Muscle layer of colon (tissue), 2 donors: ENCODE measurements around the gene THNSL1.
"Not testable (repeated sequence)": the region's sequence is repeated elsewhere in the genome, so short reads cannot be mapped to it uniquely, and the experiment has no call there.

Experiments
- H3K27ac ChIP-seq: one replicate; pipeline ENCODE4 v1.7.0; 2013; ENCODE audit warnings: low read depth, mild to moderate bottlenecking, low read length, moderate library complexity
- H3K27me3 ChIP-seq, 2 donors: one replicate each; pipeline ENCODE4 v1.7.0; 2013; ENCODE audit warnings: low read length in 2 of 2, mild to moderate bottlenecking in 2 of 2; ENCODE audit not compliant: insufficient read depth in 2 of 2, control insufficient read depth in 1 of 2
- H3K36me3 ChIP-seq: one replicate; pipeline ENCODE4 v1.7.0; 2013; ENCODE audit warnings: mild to moderate bottlenecking, low read length; ENCODE audit not compliant: insufficient read depth
- H3K4me1 ChIP-seq: one replicate; pipeline ENCODE4 v1.7.0; 2013; ENCODE audit warnings: mild to moderate bottlenecking, low read length; ENCODE audit not compliant: insufficient read depth
- H3K4me3 ChIP-seq, 2 donors: one replicate each; pipeline ENCODE4 v1.7.0; 2013; ENCODE audit warnings: low read length in 2 of 2, low read depth in 1 of 2, mild to moderate bottlenecking in 1 of 2, moderate library complexity in 1 of 2
- H3K9ac ChIP-seq: one replicate; pipeline ENCODE4 v1.7.0; 2013; ENCODE audit warnings: low read length
- H3K9me3 ChIP-seq: one replicate; pipeline ENCODE4 v1.7.0; 2013; ENCODE audit warnings: mild to moderate bottlenecking, low read length
- donor health status: abdominal sarcoma.
- donor health status: Adenocarcinoma of cecum.

THNSL1 gene

GRCh38 chr10:25011591-25011990 is 4.8 kb upstream of the THNSL1 start:
- H3K4me3 ChIP-seq, H3K27me3 ChIP-seq, H3K9me3 ChIP-seq, H3K9ac ChIP-seq, H3K4me1 ChIP-seq, H3K27ac ChIP-seq, H3K36me3 ChIP-seq: not testable (repeated sequence)

GRCh38 chr10:25014579-25014978 is 1.8 kb upstream of the THNSL1 start:
- Histone ChIP-seq H3K9me3 (no peaks in the 10 kb centered on the region), H3K36me3 (no peaks in the 10 kb centered on the region), H3K4me1 (peaks cover 9% of the 10 kb centered on the region), H3K4me3 (no peak overlapping the region), H3K27me3 (no peaks in the 10 kb centered on the region), H3K9ac (no peak overlapping the region), H3K27ac (no peak overlapping the region)

DNA sequence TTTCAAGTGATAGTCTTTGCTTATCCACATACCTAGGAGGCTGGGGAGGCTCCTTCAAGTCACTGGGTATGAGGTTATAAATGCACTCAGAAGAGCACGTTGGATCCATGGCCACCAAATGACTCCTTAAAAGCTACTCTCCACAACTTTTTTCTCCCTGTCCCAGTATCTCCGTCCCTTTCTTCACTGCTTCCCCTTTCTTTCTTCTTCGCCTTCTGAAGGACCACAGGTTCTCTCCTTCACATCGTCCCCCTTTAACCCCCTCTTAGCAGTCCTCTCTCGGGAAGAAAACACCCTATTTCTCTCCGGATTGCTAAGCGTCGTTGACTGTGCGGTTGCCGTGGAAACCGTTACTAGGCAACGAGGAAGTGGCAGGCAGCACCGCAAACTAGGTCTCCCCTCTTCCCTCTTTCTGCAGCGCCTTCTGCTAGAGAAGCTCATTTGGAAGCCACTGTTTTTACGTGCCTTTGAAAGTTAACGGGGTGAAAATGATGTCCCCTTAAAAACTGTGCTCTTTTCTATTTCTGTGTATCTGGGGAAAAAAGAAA is 510 bp upstream of the THNSL1 start, which contains the start of gene ENKUR:
TSS of gene ENKUR (minus strand) at position 331 of the 548 bp plus-strand sequence. CDS start at position 109, 222 bp downstream.
- Histone ChIP-seq H3K4me1 (peaks cover 9% of the 10 kb centered on the region), H3K9me3 (no peaks in the 10 kb centered on the region), H3K4me3 (peak within 1 kb of the TSS; percentile 59 to 68), H3K27ac (peak within 1 kb of the TSS; percentile 84), H3K36me3 (no peaks in the 10 kb centered on the region), H3K27me3 (no peaks in the 10 kb centered on the region), H3K9ac (peak within 1 kb of the TSS; percentile 31)

DNA sequence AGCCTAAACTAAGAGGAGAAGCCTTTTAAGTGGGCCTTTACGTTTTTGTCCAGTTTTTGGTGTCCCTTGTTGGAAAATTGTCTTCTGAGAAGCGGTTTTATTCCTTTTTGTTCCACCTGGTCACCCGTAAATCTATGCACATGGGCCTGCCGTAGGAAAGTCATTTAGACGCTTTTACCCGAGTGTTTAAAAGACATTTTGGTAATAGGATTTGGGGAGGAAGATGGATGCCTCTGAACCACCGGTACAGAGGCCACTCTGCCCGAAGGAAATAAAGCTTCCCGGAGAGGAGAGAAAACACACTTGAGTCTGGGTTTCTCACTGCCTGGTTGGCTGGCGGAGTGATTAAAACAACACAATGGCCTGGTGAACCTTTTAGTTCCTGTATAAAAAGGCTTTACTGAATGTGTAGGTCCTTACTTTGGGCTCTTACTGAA is 760 bp downstream of the THNSL1 start:
- Histone ChIP-seq H3K4me1 (peaks cover 9% of the 10 kb centered on the region), H3K27me3 (no peaks in the 10 kb centered on the region), H3K27ac (peak overlapping the region; percentile 84), H3K9me3 (no peaks in the 10 kb centered on the region), H3K36me3 (no peaks in the 10 kb centered on the region), H3K4me3 (peak overlapping the region; percentile 59 to 68), H3K9ac (peak overlapping the region; percentile 31)

- peak overlapping the region; percentile 59 to 68 for H3K4me3 ChIP-seq
- H3K9ac ChIP-seq = no peak overlapping the region
- H3K9me3 ChIP-seq = no peaks in the 10 kb centered on the region
- H3K27me3 ChIP-seq = no peaks in the 10 kb centered on the region
- no peak overlapping the region for H3K27ac ChIP-seq
- no peaks in the 10 kb centered on the region for H3K36me3 ChIP-seq
- peaks cover 9% of the 10 kb centered on the region for H3K4me1 ChIP-seq
These were observed 1.2 kb downstream of the THNSL1 start for GRCh38 chr10:25017661-25018060.

DNA sequence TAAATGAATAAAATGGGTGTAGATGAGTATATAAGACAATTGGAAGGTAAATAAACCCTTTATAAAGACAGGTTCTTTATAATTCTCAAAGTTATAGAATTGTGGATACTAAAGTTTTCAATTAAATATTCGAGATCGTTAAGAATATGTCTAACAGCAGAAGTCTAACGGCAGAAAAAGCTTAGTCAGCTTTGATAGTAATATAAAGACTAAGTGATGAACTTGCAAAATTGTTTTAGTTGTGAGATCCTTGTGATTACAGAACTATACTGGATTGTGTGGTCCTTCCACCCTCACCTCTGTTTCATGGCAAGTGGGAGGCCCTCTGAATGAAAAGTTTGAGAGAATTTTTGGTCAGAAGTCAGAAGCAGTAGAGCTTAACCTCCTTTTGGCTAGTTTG is 2.3 kb downstream of the THNSL1 start:
- Histone ChIP-seq H3K27ac (no peak overlapping the region), H3K27me3 (no peaks in the 10 kb centered on the region), H3K36me3 (no peaks in the 10 kb centered on the region), H3K9me3 (no peaks in the 10 kb centered on the region), H3K4me1 (peaks cover 9% of the 10 kb centered on the region), H3K9ac (no peak overlapping the region), H3K4me3 (no peak overlapping the region)

GRCh38 chr10:25023278-25023677 is 6.9 kb downstream of the THNSL1 start:
- Histone ChIP-seq H3K4me3 (no peak overlapping the region), H3K4me1 (no peaks in the 10 kb centered on the region), H3K27me3 (no peaks in the 10 kb centered on the region), H3K27ac (no peak overlapping the region), H3K9me3 (no peaks in the 10 kb centered on the region), H3K36me3 (no peaks in the 10 kb centered on the region), H3K9ac (no peak overlapping the region)

DNA sequence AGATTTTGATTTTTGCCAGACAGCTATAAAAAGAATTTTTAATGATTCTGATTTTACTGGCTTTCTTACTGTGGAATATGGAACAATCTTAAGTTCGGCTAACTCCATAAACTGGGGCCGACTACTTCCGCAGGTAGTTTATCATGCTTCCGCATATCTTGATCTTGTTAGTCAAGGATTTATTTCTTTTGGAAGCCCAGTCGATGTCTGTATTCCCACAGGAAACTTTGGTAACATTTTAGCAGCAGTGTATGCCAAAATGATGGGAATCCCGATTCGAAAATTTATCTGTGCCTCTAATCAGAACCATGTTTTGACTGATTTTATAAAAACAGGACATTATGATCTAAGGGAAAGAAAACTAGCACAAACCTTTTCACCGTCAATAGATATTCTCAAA is 8.1 kb downstream of the THNSL1 start:
- H3K27me3 ChIP-seq = no peaks in the 10 kb centered on the region
- H3K9me3 ChIP-seq = no peaks in the 10 kb centered on the region
- no peaks in the 10 kb centered on the region for H3K36me3 ChIP-seq
- no peaks in the 10 kb centered on the region for H3K4me1 ChIP-seq
- no peak overlapping the region for H3K9ac ChIP-seq
- no peak overlapping the region for H3K4me3 ChIP-seq
- H3K27ac ChIP-seq = no peak overlapping the region

GRCh38 chr10:25026463-25026862 is 10.1 kb downstream of the THNSL1 start:
- Histone ChIP-seq H3K27me3 (no peaks in the 10 kb centered on the region), H3K27ac (no peak overlapping the region), H3K4me1 (no peaks in the 10 kb centered on the region), H3K9me3 (no peaks in the 10 kb centered on the region), H3K4me3 (no peak overlapping the region), H3K9ac (no peak overlapping the region), H3K36me3 (no peaks in the 10 kb centered on the region)

- H3K27ac ChIP-seq = no peak overlapping the region
- H3K9me3 ChIP-seq = no peaks in the 10 kb centered on the region
These were observed 12.3 kb downstream of the THNSL1 start for GRCh38 chr10:25028711-25029110.

GRCh38 chr10:25029519-25029918 is 13.1 kb downstream of the THNSL1 start:
- H3K4me1 ChIP-seq = no peaks in the 10 kb centered on the region
- H3K27ac ChIP-seq = no peak overlapping the region
- H3K4me3 ChIP-seq = no peak overlapping the region
- H3K27me3 ChIP-seq = no peaks in the 10 kb centered on the region
- no peaks in the 10 kb centered on the region for H3K9me3 ChIP-seq
- no peak overlapping the region for H3K9ac ChIP-seq
- H3K36me3 ChIP-seq = no peaks in the 10 kb centered on the region

More at GRCh38 chr10:25028711-25029110, 12.3 kb downstream of the THNSL1 start:
- no peak overlapping the region for H3K4me3 ChIP-seq
- no peaks in the 10 kb centered on the region for H3K36me3 ChIP-seq
- H3K27me3 ChIP-seq = no peaks in the 10 kb centered on the region
- H3K4me1 ChIP-seq = no peaks in the 10 kb centered on the region
- no peak overlapping the region for H3K9ac ChIP-seq

- Histone ChIP-seq H3K4me3 (no peak overlapping the region), H3K4me1 (no peaks in the 10 kb centered on the region), H3K9me3 (no peaks in the 10 kb centered on the region), H3K27ac (no peak overlapping the region), H3K9ac (no peak overlapping the region), H3K27me3 (no peaks in the 10 kb centered on the region), H3K36me3 (no peaks in the 10 kb centered on the region)
These were observed 20.0 kb downstream of the THNSL1 start for GRCh38 chr10:25036381-25036780.
